DND-41 (cell line): Measurements from ENCODE around the gene OSCAR.

ENCODE experiments used
- EZH2 ChIP-seq: IDR thresholded peaks from 3 replicates; pipeline ENCODE4 v1.6.1; 2012; ENCODE audit warnings: borderline replicate concordance, low read depth, mild to moderate bottlenecking, moderate library complexity, low read length, inconsistent platforms; ENCODE audit not compliant: severe bottlenecking
- TF ChIP-seq, protein P1 (sequence below): IDR thresholded peaks from 2 replicates; pipeline ENCODE4 v1.5.1; 2012; ENCODE audit warnings: borderline replicate concordance, low read length, moderate library complexity, mild to moderate bottlenecking; ENCODE audit not compliant: poor library complexity, severe bottlenecking; ENCODE audit errors: extremely low read depth

- TF ChIP-seq, protein P1, sequence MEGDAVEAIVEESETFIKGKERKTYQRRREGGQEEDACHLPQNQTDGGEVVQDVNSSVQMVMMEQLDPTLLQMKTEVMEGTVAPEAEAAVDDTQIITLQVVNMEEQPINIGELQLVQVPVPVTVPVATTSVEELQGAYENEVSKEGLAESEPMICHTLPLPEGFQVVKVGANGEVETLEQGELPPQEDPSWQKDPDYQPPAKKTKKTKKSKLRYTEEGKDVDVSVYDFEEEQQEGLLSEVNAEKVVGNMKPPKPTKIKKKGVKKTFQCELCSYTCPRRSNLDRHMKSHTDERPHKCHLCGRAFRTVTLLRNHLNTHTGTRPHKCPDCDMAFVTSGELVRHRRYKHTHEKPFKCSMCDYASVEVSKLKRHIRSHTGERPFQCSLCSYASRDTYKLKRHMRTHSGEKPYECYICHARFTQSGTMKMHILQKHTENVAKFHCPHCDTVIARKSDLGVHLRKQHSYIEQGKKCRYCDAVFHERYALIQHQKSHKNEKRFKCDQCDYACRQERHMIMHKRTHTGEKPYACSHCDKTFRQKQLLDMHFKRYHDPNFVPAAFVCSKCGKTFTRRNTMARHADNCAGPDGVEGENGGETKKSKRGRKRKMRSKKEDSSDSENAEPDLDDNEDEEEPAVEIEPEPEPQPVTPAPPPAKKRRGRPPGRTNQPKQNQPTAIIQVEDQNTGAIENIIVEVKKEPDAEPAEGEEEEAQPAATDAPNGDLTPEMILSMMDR = no peak
- TF ChIP-seq EZH2 = no peak
Measured at GRCh38 chr19:54121259-54121658, 20.7 kb upstream of the OSCAR start.
